OCI-LY7 (cell line): ENCODE results near the gene DUSP22. TPM values are rescaled to one million over a fixed set of nuclear protein-coding genes. Genes with fewer than 3 reads are reported as not detected.
A peak's percentile ranks its signal among the peaks of the same experiment; 100 is the strongest.

Source experiments
- BruUV-seq: library from RNA; stranded (reverse); fragments of 400-500 nt; replicated peaks from 2 replicates; lab custom pipeline; 2021; lab: Mats Ljungman, UMichigan
- CTCF ChIA-PET: fragments of 300-600 bp; sonication (Branson Sonifier 250); formaldehyde crosslinking; loops from one replicate; lab custom pipeline; 2022; ENCODE audit warnings: antibody characterized with exemption; ENCODE audit not compliant: unreplicated experiment; lab: Charles Lee
- POLR2A ChIA-PET: fragments of 300-600 bp; sonication (Branson Sonifier 250); formaldehyde crosslinking; loops from one replicate; lab custom pipeline; 2022; ENCODE audit warnings: antibody characterized with exemption; lab: Charles Lee
- DNase-seq: peaks from one replicate; pipeline ENCODE4 v3.0.0-alpha.2; 2015; ENCODE audit warnings: low spot score
- H2AFZ ChIP-seq: fragments of 200-600 bp; sonication (generic), shearing (Covaris generic); 2 replicates; pipeline ENCODE4 v1.6.1; 2014; ENCODE audit warnings: mild to moderate bottlenecking, antibody characterized with exemption, low read length, moderate library complexity
- H3K27ac ChIP-seq: fragments of 200-600 bp; sonication (generic); 2 replicates; pipeline ENCODE4 v1.5.1; 2014; ENCODE audit warnings: mixed run types, low read depth, mild to moderate bottlenecking, moderate library complexity, low read length, inconsistent platforms; ENCODE audit not compliant: poor library complexity, severe bottlenecking
- H3K36me3 ChIP-seq: fragments of 200-600 bp; sonication (generic); 2 replicates; pipeline ENCODE4 v1.6.1; 2014; ENCODE audit warnings: mild to moderate bottlenecking, antibody characterized with exemption, low read length, moderate library complexity, mixed read lengths; ENCODE audit not compliant: insufficient read depth
- H3K4me1 ChIP-seq: fragments of 200-600 bp; sonication (generic); 2 replicates; pipeline ENCODE4 v1.5.1; 2014; ENCODE audit warnings: mild to moderate bottlenecking, low read length; ENCODE audit not compliant: insufficient read depth, poor library complexity, severe bottlenecking
- H3K4me2 ChIP-seq: fragments of 200-600 bp; sonication (generic); 2 replicates; pipeline ENCODE4 v1.6.1; 2014; ENCODE audit warnings: mild to moderate bottlenecking, low read length
- H3K4me3 ChIP-seq: fragments of 200-600 bp; sonication (generic); 2 replicates; pipeline ENCODE4 v1.5.1; 2014; ENCODE audit warnings: mild to moderate bottlenecking, low read depth, low read length; ENCODE audit not compliant: poor library complexity, severe bottlenecking
- H3K79me2 ChIP-seq: fragments of 200-600 bp; sonication (generic); 2 replicates; pipeline ENCODE4 v1.6.1; 2016; ENCODE audit warnings: low read depth, mild to moderate bottlenecking, low read length, moderate library complexity, mixed read lengths; ENCODE audit not compliant: insufficient read depth
- H3K9me2 ChIP-seq: fragments of 200-600 bp; sonication (generic); 2 replicates; pipeline ENCODE4 v1.6.1; 2016; ENCODE audit warnings: mild to moderate bottlenecking, low read length, mixed read lengths; ENCODE audit not compliant: insufficient read depth
- H3K9me3 ChIP-seq: fragments of 200-600 bp; sonication (generic); 2 replicates; pipeline ENCODE4 v1.6.1; 2014; ENCODE audit warnings: mild to moderate bottlenecking, mixed run types, low read length, mixed read lengths
- H4K20me1 ChIP-seq: fragments of 200-600 bp; sonication (generic); 2 replicates; pipeline ENCODE4 v1.6.1; 2014; ENCODE audit warnings: mild to moderate bottlenecking, antibody characterized with exemption, low read length, moderate library complexity, mixed read lengths; ENCODE audit not compliant: insufficient read depth
- CTCF ChIP-seq: fragments of 200-600 bp; sonication (generic); conservative IDR thresholded peaks from 2 replicates; pipeline ENCODE4 v1.5.1; 2014; ENCODE audit warnings: mild to moderate bottlenecking, antibody characterized with exemption, low read length, moderate library complexity, mixed read lengths
- EZH2phosphoT487 ChIP-seq: fragments of 200-600 bp; sonication (generic); IDR thresholded peaks from 2 replicates; pipeline ENCODE4 v1.6.1; 2018; ENCODE audit warnings: low read depth, borderline replicate concordance, mild to moderate bottlenecking, mixed run types, antibody characterized with exemption, low read length, moderate library complexity, mixed read lengths
- intact Hi-C: fragments of 100-400 bp; cut with micrococcal nuclease; formaldehyde crosslinking; loops from one replicate; pipeline ENCODE4 v1.10.0; 2022; ENCODE audit not compliant: unreplicated experiment
- total RNA-seq, 2 experiments: library from RNA; depleted of rRNA in 1 of 2; stranded (reverse); fragments of >200 nt in 1 of 2; shearing (Covaris generic) in 1 of 2; gene quantifications; 2 replicates each; pipeline ENCODE4 v1.2.3, GENCODE V29; 2014 to 2022

The DUSP22 gene
- total RNA-seq, 2 experiments from 2014 or later, result 149 to 171 TPM

- H3K4me2 ChIP-seq, result no peak overlapping the region
- no peak overlapping the region for H3K27ac ChIP-seq
- H3K79me2 ChIP-seq, result peaks cover 21% of the 10 kb centered on the region; the same call in 1 of the 2 replicates
- no peak for TF ChIP-seq EZH2phosphoT487
- TF ChIP-seq CTCF, result no peak
- CTCF ChIA-PET, result no interaction called here
- H3K9me3 ChIP-seq, result no peaks in the 10 kb centered on the region
- no peak overlapping the region for H3K4me3 ChIP-seq
- H3K36me3 ChIP-seq, result peaks cover 38% of the 10 kb centered on the region; the same call in 1 of the 2 replicates
- no peaks in the 10 kb centered on the region for H4K20me1 ChIP-seq
- no TSS peak for BruUV-seq
- POLR2A ChIA-PET, result interaction anchor here (1.0 to 1.3 kb wide), 2 partner anchors 20 to 23 kb away, joined by 3 to 4 read pairs; no protein-coding TSS in a partner anchor
- intact Hi-C loops, result no loop called here
- no peak overlapping the region for H2AFZ ChIP-seq
- DNase-seq, result no peak
- H3K9me2 ChIP-seq, result no peaks in the 10 kb centered on the region
- peaks cover 96% of the 10 kb centered on the region for H3K4me1 ChIP-seq
These were observed 43.3 kb downstream of the DUSP22 start for GRCh38 chr6:335572-335971.

- intact Hi-C loops, result no loop called here
- TF ChIP-seq CTCF, result no peak
- no peak for TF ChIP-seq EZH2phosphoT487
- Histone ChIP-seq H3K4me1 (peaks cover 87% of the 10 kb centered on the region), H3K9me3 (no peaks in the 10 kb centered on the region), H3K4me2 (peak overlapping the region; percentile 33), H3K36me3 (peaks cover 38% of the 10 kb centered on the region; the same call in 1 of the 2 replicates), H2AFZ (no peak overlapping the region), H3K27ac (no peak overlapping the region), H3K9me2 (no peaks in the 10 kb centered on the region), H3K4me3 (no peak overlapping the region), H3K79me2 (peaks cover 13% of the 10 kb centered on the region; the same call in 1 of the 2 replicates), H4K20me1 (no peaks in the 10 kb centered on the region)
- BruUV-seq, result no TSS peak
- ChIA-PET POLR2A (interaction anchor here (0.6 to 4.4 kb wide), 7 partner anchors 10 to 39 kb away, joined by 3 to 24 read pairs (median 4); no protein-coding TSS in a partner anchor), CTCF (no interaction called here)
- DNase-seq, result peak; percentile 53
These were observed 44.1 kb downstream of the DUSP22 start for GRCh38 chr6:336159-337114.
